Iris pigment epithelial cell (primary cell): Measurements from ENCODE around the gene GPATCH8.

Experiments
- DNase-seq: peaks from one replicate; pipeline ENCODE4 v3.0.0-alpha.2; 2011; ENCODE audit warnings: low read depth

The GPATCH8 gene

DNA sequence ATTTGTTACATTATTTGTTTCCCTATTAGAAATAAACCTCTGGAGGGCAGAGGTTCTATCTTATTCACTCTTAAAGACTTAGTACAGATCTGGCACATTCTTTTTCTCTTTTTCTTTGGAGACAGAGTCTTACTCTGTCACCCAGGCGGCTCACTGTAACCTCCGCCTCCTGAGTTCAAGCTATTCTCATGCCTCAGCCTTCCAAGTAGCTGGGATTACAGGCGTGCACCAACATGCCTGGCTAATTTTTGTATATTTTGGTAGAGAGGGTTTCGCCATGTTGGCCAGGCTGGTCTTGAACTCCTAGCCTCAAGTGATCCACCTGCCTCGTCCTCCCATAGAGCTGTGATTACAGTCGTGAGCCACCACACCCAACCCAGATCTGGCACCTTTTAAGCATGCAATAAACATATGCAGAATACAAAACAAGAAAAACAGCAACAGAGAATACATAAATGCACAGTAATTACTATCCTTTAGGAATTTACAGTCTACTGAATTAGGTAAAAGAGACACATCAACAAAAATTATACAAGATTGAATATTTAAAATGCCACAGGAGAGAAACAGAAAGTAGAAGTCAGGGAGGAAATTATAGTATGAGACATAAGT lies 52.1 kb downstream of the GPATCH8 start:
- no peak for DNase-seq

GRCh38 chr17:44448412-44448811 lies 54.8 kb downstream of the GPATCH8 start:
- no peak for DNase-seq

DNA sequence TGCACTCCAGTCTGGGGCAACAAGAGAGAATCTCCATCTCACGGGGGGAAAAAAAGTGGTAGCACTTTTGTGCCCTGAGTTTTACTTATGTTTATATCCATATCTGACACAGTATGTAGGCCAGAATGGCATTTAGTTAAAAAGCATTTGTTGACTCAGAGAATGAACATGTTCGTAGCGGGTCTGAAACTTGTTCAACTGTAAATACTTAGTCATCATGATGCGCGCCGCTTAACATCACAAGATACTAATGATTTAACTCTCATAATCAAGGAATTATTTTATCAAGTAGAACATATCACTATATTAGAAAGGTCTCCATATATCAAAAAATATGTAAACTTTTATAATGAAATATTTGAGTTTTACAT lies 58.5 kb downstream of the GPATCH8 start:
- DNase-seq = peak; percentile 94

GRCh38 chr17:44442806-44443205 lies 60.4 kb downstream of the GPATCH8 start:
- DNase-seq = no peak

- DNase-seq = no peak
These were observed 64.0 kb downstream of the GPATCH8 start for GRCh38 chr17:44439168-44439567.

GRCh38 chr17:44438636-44439035 lies 64.6 kb downstream of the GPATCH8 start:
- no peak for DNase-seq

DNA sequence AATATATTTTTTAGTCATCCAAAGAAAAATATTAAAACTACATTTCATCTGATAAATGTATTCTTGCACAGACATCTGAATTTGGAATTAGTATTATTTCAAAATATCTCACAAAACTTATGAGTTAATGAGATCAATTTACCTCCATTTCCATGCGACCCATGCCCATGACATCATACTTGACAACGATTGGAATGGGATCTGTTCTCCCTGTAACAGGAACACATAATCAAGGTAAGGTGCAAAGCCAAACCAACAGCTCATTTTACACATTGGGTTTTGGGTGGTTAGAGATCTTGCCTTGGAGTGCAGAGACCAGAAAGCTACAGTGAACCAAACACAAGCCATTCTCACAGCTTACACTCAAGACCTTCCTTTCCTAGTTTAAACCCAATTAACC lies 66.9 kb downstream of the GPATCH8 start:
- no peak for DNase-seq

DNA sequence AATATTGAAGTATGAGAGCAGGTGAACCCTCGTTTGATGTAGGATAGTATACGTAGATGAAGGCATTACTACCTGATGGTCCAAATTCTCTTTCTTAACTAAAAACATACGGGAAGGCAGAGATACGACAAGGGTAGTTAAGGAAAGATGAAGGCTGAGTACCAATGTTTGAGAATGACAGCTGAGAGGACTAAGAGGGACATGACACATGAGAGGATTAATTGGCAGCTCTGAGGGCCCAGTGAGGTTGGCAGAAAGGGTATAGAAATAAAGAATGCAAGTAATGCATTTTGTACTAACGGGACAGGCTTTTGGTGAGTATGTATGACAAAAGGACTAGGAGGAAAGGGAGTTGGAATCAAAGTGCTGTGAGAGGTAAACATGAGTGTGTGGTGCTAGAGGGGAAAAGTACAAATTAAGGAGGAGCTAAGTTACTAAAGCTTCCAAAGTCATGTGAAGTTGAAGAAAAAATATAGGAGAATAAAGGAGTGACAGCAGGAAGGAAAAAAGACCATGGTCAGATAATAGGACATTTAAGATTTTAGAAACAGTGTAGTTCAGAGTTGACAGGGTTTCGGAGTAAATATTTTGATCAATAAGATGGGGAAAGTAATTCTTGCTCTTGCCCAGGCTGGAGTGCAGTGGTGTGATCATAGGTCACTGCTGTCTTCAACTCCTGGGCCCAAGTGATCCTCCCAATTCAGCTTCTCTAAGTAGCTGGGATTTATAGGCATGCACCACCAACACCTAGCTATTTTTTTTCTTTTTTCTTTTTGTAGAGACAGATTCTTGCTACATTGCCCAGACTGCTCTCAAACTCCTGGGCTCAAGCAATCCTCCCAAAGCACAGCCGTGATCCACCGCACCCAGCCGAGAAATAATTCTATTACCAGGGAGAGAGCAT lies 70.7 kb downstream of the GPATCH8 start:
- DNase-seq = no peak

GRCh38 chr17:44424828-44425461 lies 78.3 kb downstream of the GPATCH8 start:
- no peak for DNase-seq

DNA sequence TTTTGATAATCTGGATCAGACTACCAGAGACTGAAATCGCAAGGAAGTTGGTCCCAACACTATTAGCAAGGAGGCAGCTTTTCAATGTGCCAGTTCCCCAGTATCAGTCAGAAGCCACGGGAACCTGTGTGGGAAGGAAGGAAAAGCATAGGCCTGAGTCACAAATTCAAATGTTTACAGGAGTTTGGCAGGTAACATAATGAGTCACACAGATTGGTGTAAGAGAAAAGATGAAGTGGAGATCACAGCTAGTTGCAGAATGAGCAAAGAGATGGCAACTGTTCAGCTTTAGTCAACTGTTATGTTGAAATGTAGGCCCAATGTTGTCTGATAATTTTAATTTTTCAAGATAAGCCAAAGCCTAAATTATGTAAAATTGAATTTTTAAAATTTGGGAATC lies 85.7 kb downstream of the GPATCH8 start:
- peak; percentile 92 for DNase-seq

- no peak for DNase-seq
These were observed 86.5 kb downstream of the GPATCH8 start for GRCh38 chr17:44416558-44417289.

DNA sequence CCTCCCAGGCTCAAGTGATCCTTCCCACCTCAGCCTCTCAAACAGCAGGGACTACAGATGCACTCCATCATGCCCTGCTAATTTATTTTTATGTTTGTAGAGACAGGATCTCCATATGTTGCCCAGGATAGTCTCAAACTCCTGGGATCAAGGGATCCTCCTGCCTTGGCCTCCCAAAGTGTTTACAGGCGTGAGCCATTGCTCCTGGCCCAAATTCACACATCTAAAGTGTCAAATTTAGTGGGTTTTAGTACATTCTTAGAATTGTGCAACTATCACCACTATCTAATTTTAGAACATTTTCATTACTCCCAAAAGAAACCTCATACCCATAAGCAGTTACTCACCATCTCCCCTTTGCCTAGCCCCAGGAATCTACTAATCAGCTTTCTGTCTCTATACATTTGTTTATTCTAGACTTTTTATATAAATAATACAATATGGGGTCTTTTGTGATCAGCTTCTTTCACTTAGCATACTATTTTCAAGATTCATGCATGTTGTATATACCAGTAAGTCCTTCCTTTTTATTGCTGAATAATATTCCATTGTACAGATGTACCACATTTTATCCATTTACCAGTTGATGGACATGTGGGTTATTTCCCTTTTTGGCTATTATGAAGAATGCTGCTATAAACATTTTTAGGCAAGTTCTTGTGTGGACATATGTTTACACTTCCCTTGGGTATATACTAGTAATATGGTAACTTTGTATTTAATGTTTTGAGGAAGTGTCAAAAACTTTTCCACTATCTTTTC lies 88.6 kb downstream of the GPATCH8 start:
- DNase-seq = no peak

DNA sequence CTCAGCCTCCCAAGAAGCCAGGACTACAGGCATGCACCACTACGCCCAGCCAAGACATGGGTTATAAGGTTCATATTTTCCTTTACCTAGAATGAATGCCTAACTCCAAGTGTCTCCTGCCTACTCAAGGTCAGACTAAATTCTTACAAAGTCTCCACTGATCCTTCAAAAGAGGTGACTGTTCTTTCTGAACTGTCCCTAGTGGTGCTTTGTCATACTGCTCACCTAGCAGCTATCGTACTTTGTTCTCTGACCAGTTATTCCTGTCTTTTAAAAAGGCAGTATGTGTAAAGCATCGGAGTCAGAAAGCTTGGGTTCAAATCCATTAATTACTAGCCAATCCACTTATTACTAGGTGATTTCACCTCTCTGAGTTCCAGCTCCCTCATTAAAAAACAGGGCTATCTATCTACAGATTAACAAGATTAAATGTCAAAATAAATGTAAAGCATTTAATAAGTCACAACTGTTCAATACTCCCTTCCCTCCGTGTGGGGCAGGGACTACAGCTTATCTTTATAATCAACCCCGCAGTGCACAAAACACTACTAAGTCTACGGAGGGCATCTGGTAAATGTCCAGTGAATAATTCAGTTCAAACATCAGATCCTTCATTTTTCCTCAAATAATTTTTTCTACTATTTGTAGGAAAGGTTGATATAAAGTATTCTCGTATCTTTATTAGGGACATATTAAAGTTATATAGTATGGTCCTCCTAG lies 93.7 kb downstream of the GPATCH8 start:
- no peak for DNase-seq

GRCh38 chr17:44408786-44409185 lies 94.4 kb downstream of the GPATCH8 start:
- no peak for DNase-seq

GRCh38 chr17:44402564-44403172 lies 100.5 kb downstream of the GPATCH8 start:
- DNase-seq = no peak

DNA sequence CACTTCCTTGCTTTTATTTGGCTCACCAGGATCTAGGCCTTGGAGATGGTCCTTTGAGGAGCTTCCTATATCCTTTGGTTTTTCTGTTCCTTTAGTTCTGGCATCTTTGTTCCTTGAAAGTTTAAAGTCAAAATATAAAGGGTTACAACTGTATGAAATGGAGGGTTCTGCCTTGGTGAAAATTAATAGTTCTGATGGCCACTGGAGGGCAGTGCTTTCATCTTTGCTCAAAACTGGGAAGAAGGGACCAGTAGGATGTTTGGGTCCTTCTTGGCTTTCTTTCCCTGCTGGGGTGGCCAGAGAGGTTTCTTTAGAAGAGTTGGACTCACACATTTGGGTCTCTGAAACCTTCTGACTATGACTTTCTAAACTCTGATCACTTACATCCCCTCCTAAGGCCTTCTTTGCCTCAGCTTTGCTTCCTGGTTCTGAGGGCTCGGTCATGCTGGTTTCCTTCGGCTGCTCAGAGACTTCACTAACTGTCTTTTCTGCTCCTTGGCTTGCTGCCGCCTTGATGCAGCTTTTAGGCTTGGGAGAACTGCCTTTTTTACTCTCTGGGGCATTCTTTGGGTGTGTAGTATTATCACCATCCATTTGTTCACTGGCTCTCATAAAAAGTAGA lies 102.9 kb downstream of the GPATCH8 start:
- DNase-seq = peak; percentile 50

- no peak for DNase-seq
These were observed 104.2 kb downstream of the GPATCH8 start for GRCh38 chr17:44398692-44399691.

DNA sequence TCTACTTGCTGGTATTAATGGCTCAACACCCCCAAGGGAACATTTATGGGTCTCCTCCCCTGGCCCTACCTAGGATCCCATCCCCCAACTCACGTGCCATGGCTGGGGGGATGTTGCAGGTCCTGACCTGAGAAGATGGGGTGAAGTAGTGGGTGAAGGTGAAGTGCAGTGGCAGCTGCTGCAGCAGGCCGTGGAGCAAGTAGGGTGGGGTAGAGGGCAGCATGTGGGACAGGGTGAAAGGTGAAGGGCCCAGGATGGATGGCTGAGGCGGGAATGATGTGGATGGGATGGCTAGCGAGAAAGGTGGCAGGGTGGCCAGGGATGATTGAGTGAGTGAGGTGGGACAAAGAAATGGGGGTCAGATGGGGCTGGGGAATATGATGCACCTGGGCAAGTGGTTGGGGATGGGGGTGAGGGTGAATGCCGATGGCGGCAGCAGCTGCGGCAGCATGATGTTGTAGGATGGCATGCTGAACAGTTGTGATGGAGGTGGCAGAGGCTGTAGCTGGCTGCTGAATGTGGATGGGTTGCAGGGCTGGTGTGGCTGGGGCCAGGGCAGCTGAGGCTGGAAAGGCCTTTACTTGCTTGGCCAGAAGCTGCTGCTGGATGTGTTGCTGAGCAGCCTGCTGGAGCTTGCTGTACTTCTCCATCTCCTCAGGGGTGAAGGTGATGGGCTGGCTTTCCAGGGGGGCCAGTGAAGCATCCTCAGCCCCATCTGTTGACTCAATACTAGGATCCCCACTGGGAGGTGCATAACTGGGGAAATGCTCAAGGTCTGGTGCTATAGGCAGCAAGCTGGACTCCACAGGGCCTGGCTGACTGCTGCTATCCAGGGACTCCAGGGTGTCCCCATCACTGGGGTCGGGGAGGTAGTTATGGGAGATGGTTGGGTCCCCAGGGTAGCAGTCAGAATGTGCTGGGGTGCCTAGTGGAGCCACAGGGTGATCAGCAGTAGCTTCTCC lies 105.4 kb downstream of the GPATCH8 start:
- no peak for DNase-seq
